Measurements from ENCODE around the gene KCNH4. TPM values are rescaled to one million over a fixed set of nuclear protein-coding genes. Genes with fewer than 3 reads are reported as not detected.

KCNH4 gene
- total RNA-seq, 1 donor, result 0.09 TPM

GRCh38 chr17:42122371-42123303 is 58.3 kb downstream of the KCNH4 start, which contains the start of gene HSPB9:
HSPB9 (plus strand) TSS chr17:42122804; CDS start chr17:42122851, 47 bp downstream.
- no peak for TF ChIP-seq CTCF (IDR thresholded peaks at IDR 0.05; ENCODE audit: insufficient read depth, low read length)

GRCh38 chr17:42120770-42121769 is 59.9 kb downstream of the KCNH4 start, which contains the start of gene KAT2A:
KAT2A (minus strand) TSS chr17:42121367; CDS start chr17:42121304, 63 bp downstream.
- peak; percentile 75 for DNase-seq (ENCODE audit: low read depth)
- H3K4me3 ChIP-seq (ENCODE audit: low read depth, low read length), result peak within 1 kb of the TSS; percentile 66
- no peak for TF ChIP-seq CTCF (IDR thresholded peaks at IDR 0.05; ENCODE audit: insufficient read depth, low read length)

More at GRCh38 chr17:42122371-42123303, 58.3 kb downstream of the KCNH4 start, which contains the start of gene HSPB9:
- H3K4me3 ChIP-seq (ENCODE audit: low read depth, low read length), result no peak within 1 kb of the TSS
- DNase-seq (ENCODE audit: low read depth), result no peak

- H3K4me3 ChIP-seq (ENCODE audit: low read depth, low read length), result peak overlapping the region; percentile 66
- no peak for DNase-seq (ENCODE audit: low read depth)
- no peak for TF ChIP-seq CTCF (IDR thresholded peaks at IDR 0.05; ENCODE audit: insufficient read depth, low read length)
These were observed 60.7 kb downstream of the KCNH4 start for GRCh38 chr17:42120161-42120769.

- no peak for DNase-seq (ENCODE audit: low read depth)
- TF ChIP-seq CTCF (IDR thresholded peaks at IDR 0.05; ENCODE audit: insufficient read depth, low read length), result no peak
- no peak overlapping the region for H3K4me3 ChIP-seq (ENCODE audit: low read depth, low read length)
These were observed 61.6 kb downstream of the KCNH4 start for GRCh38 chr17:42119301-42119700.

GRCh38 chr17:42118545-42118944 is 62.4 kb downstream of the KCNH4 start:
- DNase-seq (ENCODE audit: low read depth), result peak; percentile 23
- H3K4me3 ChIP-seq (ENCODE audit: low read depth, low read length), result no peak overlapping the region
- TF ChIP-seq CTCF (IDR thresholded peaks at IDR 0.05; ENCODE audit: insufficient read depth, low read length), result peak; percentile 49

GRCh38 chr17:42118126-42118510 is 62.8 kb downstream of the KCNH4 start:
- no peak overlapping the region for H3K4me3 ChIP-seq (ENCODE audit: low read depth, low read length)
- no peak for TF ChIP-seq CTCF (IDR thresholded peaks at IDR 0.05; ENCODE audit: insufficient read depth, low read length)
- DNase-seq (ENCODE audit: low read depth), result no peak

All from fibroblast of the aortic adventitia (primary cell).